Esophagus squamous epithelium (tissue), 5 donors: ENCODE measurements around the gene KIZ. TPM values are rescaled to one million over a fixed set of nuclear protein-coding genes. Genes with fewer than 3 reads are reported as not detected.

Experiments
- DNase-seq: peaks from one replicate; lab custom pipeline; 2025; lab: John Stamatoyannopoulos, UW
- H3K27ac ChIP-seq, 4 donors: fragments of 200-600 bp; sonication (generic); one replicate each; pipeline ENCODE4 v1.5.1; 2016 to 2019; ENCODE audit warnings: mild to moderate bottlenecking in 1 of 4
- H3K27me3 ChIP-seq, 4 donors: fragments of 200-600 bp; sonication (generic); 1 replicate in 3 of 4; 2 replicates in 1 of 4; pipeline versions ENCODE4 v1.5.1 to v1.6.0; 2017 to 2021; ENCODE audit warnings: antibody characterized with exemption in 1 of 4
- H3K36me3 ChIP-seq, 3 donors: fragments of 200-600 bp; sonication (generic); one replicate each; pipeline ENCODE4 v1.5.1; 2016 to 2019
- H3K4me1 ChIP-seq, 3 donors: fragments of 200-600 bp; sonication (generic); one replicate each; pipeline ENCODE4 v1.5.1; 2017 to 2019
- H3K4me3 ChIP-seq, 4 donors: fragments of 200-600 bp; sonication (generic); 1 replicate in 3 of 4; 2 replicates in 1 of 4; pipeline ENCODE4 v1.5.1; 2016 to 2019; ENCODE audit warnings: mild to moderate bottlenecking in 2 of 4, moderate library complexity in 1 of 4
- H3K9me3 ChIP-seq, 3 donors: fragments of 200-600 bp; sonication (generic); one replicate each; pipeline ENCODE4 v1.5.1; 2016 to 2019
- POLR2A ChIP-seq, 4 donors: fragments of 450-650 bp; IDR thresholded peaks; one replicate each; pipeline ENCODE4 v1.6.1; 2017; ENCODE audit warnings: antibody characterized with exemption in 4 of 4, mild to moderate bottlenecking in 4 of 4, moderate library complexity in 3 of 4
- WGBS, 2 donors: methylation state at CpG; one replicate each; pipeline ENCODE4 v1.1.5; 2018; 5-methylcytosine and 5-hydroxymethylcytosine counted together
- intact Hi-C: fragments of 100-400 bp; cut with DNase I; formaldehyde crosslinking; loops from one replicate; pipeline ENCODE4 v1.15.0; 2022
- total RNA-seq, 4 donors: library from RNA; depleted of rRNA; stranded (reverse); fragments of >200 nt; gene quantifications; one replicate each; pipeline ENCODE4 v1.1.0, GENCODE V29; 2016
- TF ChIP-seq, protein P1 (sequence below), 6 experiments: fragments of 450-650 bp in 4 of 6; fragments of 200-600 bp in 2 of 6; sonication (generic) in 2 of 6; IDR thresholded peaks; one replicate each; pipeline ENCODE4 v1.5.1; 2016 to 2019; ENCODE audit warnings: antibody characterized with exemption in 6 of 6, mild to moderate bottlenecking in 4 of 6, moderate library complexity in 4 of 6
- donor health status: DM: yes; HTN: yes; CAD: no.

KIZ gene
- total RNA-seq, 4 donors from 2014 or later: 2.2 to 15.3 (median 9.1) TPM

DNA sequence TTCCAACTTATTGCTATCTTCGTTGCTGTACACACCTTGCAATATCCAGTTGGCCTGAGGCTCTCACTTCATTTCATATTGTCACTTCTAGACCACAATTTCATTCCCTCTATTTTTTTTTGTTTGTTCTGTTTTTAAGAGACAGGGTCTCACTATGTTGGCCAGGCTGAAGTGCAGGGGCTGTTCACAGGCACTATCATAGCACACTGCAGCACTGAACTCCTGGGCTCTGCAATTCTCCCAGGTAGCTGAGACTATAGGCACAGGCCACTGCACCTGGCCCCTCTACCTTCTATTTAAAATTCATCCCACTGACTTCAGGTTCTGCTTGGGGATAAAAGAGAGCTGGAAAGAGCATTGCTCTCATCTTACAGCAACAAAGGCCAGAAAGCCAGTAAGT, 15.1 kb upstream of the KIZ start:
- Histone ChIP-seq H3K4me3 (no peak overlapping the region), H3K4me1 (peaks cover under 1 to 8% (median 4%) of the 10 kb centered on the region in 3 donors), H3K27ac (no peak overlapping the region), H3K36me3 (no peaks in the 10 kb centered on the region), H3K27me3 (peaks cover 3 to 58% (median 14%) of the 10 kb centered on the region in 4 donors), H3K9me3 (no peaks in the 10 kb centered on the region)
- intact Hi-C loops: no loop called here
- no peak for TF ChIP-seq POLR2A (IDR thresholded peaks at IDR 0.05)
- TF ChIP-seq, protein P1, sequence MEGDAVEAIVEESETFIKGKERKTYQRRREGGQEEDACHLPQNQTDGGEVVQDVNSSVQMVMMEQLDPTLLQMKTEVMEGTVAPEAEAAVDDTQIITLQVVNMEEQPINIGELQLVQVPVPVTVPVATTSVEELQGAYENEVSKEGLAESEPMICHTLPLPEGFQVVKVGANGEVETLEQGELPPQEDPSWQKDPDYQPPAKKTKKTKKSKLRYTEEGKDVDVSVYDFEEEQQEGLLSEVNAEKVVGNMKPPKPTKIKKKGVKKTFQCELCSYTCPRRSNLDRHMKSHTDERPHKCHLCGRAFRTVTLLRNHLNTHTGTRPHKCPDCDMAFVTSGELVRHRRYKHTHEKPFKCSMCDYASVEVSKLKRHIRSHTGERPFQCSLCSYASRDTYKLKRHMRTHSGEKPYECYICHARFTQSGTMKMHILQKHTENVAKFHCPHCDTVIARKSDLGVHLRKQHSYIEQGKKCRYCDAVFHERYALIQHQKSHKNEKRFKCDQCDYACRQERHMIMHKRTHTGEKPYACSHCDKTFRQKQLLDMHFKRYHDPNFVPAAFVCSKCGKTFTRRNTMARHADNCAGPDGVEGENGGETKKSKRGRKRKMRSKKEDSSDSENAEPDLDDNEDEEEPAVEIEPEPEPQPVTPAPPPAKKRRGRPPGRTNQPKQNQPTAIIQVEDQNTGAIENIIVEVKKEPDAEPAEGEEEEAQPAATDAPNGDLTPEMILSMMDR (IDR thresholded peaks at IDR 0.05): no peak
- WGBS, 2 donors: 74 to 85% methylated on average over 1 of the region's 1 CpG
- no peak for DNase-seq

DNA sequence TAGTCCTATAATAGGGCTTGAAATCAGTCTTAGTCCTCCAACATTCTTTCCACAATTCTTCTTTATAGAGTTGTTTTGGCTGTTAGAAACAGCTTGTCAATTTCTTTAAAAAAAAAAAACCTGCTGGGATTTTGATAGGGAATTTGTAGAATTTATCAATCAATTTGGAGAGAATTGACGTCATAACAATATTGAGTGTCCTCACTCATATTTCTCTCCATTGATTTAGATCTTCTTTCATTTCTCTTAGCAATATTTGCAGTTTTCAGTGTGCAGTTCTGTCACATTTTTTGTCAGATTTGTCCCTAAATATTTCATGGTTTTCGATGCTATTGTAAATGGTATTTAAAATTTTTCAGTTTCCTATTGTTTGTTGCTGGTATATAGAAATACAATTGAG, 14.5 kb upstream of the KIZ start:
- WGBS, 2 donors: 75 to 82% methylated on average over 2 of the region's 2 CpGs
- H3K27me3 ChIP-seq: peaks cover 0 to 52% (median 8%) of the 10 kb centered on the region in 4 donors
- no peaks in the 10 kb centered on the region for H3K36me3 ChIP-seq
- no peaks in the 10 kb centered on the region for H3K9me3 ChIP-seq
- H3K27ac ChIP-seq: no peak overlapping the region
- H3K4me3 ChIP-seq: no peak overlapping the region
- intact Hi-C loops: no loop called here
- DNase-seq: no peak
- TF ChIP-seq POLR2A (IDR thresholded peaks at IDR 0.05): no peak
- TF ChIP-seq, protein P1 (IDR thresholded peaks at IDR 0.05): no peak
- H3K4me1 ChIP-seq: peaks cover 0 to 2% (median 0%) of the 10 kb centered on the region in 3 donors

DNA sequence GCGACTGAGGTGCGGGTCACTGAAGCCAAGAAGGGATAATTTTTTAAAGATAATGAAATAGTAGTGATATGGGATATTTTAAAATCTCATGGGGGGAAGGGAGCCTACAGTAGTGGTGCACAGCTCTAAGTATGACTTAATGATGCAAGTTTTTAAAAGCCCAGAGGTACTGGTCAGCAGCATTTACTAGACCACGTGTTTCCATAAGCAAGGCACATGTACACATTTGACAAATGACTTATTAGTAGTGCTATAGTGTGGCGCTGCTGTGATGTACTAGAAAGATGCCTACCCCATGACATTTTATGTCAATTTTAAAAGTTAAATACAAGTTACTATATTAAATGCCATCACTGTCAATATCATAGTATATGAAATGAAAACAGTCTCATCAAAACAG, 12.2 kb upstream of the KIZ start:
- Histone ChIP-seq H3K27me3 (peaks cover 0 to 43% (median 2%) of the 10 kb centered on the region in 4 donors), H3K4me3 (no peak overlapping the region), H3K9me3 (no peaks in the 10 kb centered on the region), H3K4me1 (no peaks in the 10 kb centered on the region), H3K27ac (no peak overlapping the region), H3K36me3 (no peaks in the 10 kb centered on the region)
- 76% methylated on average over 4 of the region's 4 CpGs for WGBS, 2 donors
- intact Hi-C loops: no loop called here
- TF ChIP-seq POLR2A (IDR thresholded peaks at IDR 0.05): no peak
- TF ChIP-seq, protein P1 (IDR thresholded peaks at IDR 0.05): no peak
- DNase-seq: no peak

DNA sequence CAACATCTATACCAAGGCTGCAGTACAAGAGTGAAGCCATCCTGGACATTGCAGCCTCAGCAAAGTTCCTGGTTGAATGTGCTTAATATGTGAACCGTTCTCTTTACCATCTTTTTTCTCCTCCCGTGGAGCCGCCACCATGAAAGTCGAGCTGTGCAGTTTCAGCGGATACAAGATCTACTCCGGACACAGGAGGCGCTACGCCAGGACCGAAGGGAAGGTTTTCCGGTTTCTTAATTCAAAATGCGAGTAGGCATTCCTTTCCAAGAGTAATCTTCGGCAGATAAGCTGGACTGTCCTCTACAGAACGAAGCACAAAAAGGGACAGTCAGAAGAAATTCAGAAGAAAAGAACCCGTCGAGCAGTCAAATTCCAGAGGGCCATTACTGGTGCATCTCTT, 11.3 kb upstream of the KIZ start:
- no peak for DNase-seq
- TF ChIP-seq POLR2A (IDR thresholded peaks at IDR 0.05): no peak
- TF ChIP-seq, protein P1 (IDR thresholded peaks at IDR 0.05): no peak
- intact Hi-C loops: no loop called here
- H3K9me3 ChIP-seq: no peaks in the 10 kb centered on the region
- no peaks in the 10 kb centered on the region for H3K4me1 ChIP-seq
- no peaks in the 10 kb centered on the region for H3K36me3 ChIP-seq
- no peak overlapping the region for H3K4me3 ChIP-seq
- peaks cover 0 to 41% (median 0%) of the 10 kb centered on the region in 4 donors for H3K27me3 ChIP-seq
- 80 to 88% methylated on average over 10 to 15 of the region's 15 CpGs for WGBS, 2 donors
- no peak overlapping the region for H3K27ac ChIP-seq

DNA sequence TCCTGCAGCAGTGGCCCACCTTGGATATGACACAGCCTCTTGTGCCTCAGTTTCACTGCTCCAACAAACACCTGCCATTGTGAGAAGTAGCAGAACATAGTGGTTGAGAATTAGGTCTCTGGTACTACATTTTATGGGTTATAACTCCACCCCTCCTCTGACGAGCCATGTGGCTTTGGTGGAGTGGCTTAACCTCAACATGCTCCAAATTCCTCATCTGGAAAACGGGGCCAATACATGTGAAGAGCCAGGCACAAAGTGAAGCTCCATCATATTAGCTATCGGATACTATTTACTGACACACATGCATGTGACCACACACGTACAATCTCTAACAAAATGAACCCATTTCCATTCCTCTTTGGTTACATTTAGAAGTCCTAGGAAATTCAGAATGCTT, 8.4 kb upstream of the KIZ start:
- 70 to 71% methylated on average over 4 of the region's 4 CpGs for WGBS, 2 donors
- Histone ChIP-seq H3K36me3 (no peaks in the 10 kb centered on the region), H3K27ac (no peak overlapping the region), H3K4me1 (no peaks in the 10 kb centered on the region), H3K27me3 (peaks cover 0 to 25% (median 0%) of the 10 kb centered on the region in 4 donors), H3K4me3 (no peak overlapping the region), H3K9me3 (no peaks in the 10 kb centered on the region)
- DNase-seq: no peak
- intact Hi-C loops: no loop called here
- no peak for TF ChIP-seq POLR2A (IDR thresholded peaks at IDR 0.05)
- TF ChIP-seq, protein P1 (IDR thresholded peaks at IDR 0.05): no peak
